ENCODE measurements around the gene MECP2.

- TF ChIP-seq SIN3A (IDR thresholded peaks at IDR 0.05; ENCODE audit: borderline replicate concordance, insufficient read depth, low read length) = no peak
- TF ChIP-seq TAF1 (IDR thresholded peaks at IDR 0.05; ENCODE audit: borderline replicate concordance, insufficient read depth, low read length) = no peak
- TF ChIP-seq REST (IDR thresholded peaks at IDR 0.05; ENCODE audit: insufficient read depth in 1 of 2, low read depth in 2 of 2, low read length in 2 of 2) = no peak
Observed at GRCh38 chrX:154113729-154114128, 16.2 kb upstream of the MECP2 start.

All from PFSK-1 (cell line).